Measurements from ENCODE around the gene GRB2.
"Not testable (repeated sequence)": the region's sequence is repeated elsewhere in the genome, so short reads cannot be mapped to it uniquely, and the experiment has no call there.

Gene GRB2

DNA sequence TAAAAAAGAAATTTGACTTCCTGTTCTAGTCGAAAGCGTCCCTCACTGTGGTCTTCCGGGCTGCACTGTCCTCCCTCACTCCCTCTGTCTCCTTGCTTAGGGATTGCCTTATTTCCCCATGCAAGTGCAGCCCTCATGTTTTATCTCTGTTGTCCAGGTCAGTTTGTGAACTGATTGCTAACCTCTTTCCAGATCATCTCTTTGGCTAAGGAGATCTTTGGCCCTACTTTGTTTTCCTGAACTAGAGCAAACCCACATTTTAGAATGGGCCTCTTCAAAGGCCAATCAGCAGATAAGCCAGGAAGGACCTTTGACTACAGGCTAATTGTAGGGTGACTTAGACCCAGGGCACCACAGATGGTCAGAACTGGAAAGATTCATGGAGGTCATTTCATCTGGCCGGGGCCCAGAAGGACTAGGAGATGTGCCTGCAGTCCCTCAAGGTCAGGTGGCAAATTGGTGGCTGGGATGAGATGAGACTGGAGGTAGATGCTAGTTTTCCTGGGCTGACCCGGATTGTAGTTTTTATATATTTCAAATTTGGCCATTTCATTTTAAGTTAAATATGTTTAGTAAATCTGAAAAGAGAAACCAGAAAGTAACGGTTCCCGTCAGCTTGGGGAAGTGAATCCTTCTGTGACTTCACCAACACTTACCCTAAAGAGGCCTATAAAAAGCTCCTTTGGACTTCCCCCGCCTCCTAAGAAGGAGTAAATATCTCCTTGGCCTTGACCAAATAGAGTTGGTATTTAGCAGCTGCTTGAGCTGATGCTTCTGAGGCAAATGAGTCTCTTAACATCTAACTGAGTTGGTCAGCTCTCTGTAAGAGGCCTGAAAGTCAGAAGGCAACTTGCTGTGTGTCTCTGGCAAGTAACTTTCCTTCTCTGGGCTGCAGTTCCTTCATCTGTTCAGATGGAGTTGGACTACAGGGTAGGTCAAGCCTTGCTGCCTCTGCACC, 110.0 kb downstream of the GRB2 start:
- Histone ChIP-seq H3K4me3 (ENCODE audit: low read depth in 1 of 5, low read length in 5 of 5) (no peak overlapping the region), H3K36me3 (ENCODE audit: control insufficient read depth in 5 of 5, insufficient read depth in 5 of 5, low read length in 5 of 5) (no peaks in the 10 kb centered on the region), H3K4me1 (ENCODE audit: control insufficient read depth in 5 of 5, insufficient read depth in 5 of 5, low read length in 5 of 5) (peaks cover 0 to 8% (median under 1%) of the 10 kb centered on the region in 5 donors), H3K27ac (ENCODE audit: low read depth, low read length) (no peak overlapping the region), H3K9ac (ENCODE audit: low read length in 5 of 5) (peak overlapping the region in 1 of 5 donors; percentile 45), H3K9me3 (ENCODE audit: control insufficient read depth in 5 of 5, low read length in 5 of 5) (no peaks in the 10 kb centered on the region), H3K27me3 (ENCODE audit: control insufficient read depth in 5 of 5, insufficient read depth in 4 of 5, low read length in 5 of 5) (no peaks in the 10 kb centered on the region)

DNA sequence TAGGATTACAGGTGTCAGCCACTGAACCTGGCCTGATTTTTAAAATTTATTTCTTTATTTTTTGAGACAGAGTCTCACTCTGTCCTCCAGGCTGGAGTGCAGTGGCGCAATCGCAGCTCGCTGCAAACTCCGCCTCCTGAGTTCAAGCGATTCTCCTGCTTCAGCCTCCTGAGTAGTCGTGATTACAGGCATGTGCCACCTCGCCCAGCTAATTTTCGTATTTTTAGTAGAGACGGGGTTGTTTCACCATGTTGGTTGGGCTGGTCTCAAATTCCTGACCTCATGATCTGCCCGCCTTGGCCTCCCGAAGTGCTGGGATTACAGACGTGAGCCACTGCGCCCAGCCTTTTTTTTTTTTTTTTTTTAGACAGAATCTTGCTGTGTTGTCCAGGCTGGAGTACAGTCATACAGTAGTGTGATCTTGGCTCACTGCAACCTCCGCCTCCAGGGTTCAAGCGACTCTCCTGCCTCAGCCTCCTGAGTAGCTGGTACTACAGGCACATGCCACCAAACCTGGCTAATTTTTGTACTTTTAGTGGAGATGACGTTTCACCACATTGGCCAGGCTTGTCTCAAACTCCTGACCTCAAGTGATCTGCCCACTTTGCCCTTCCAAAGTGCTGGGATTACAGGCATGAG, 112.5 kb downstream of the GRB2 start:
- not testable (repeated sequence) for H3K36me3 ChIP-seq (ENCODE audit: control insufficient read depth in 5 of 5, insufficient read depth in 5 of 5, low read length in 5 of 5); H3K27me3 ChIP-seq (ENCODE audit: control insufficient read depth in 5 of 5, insufficient read depth in 4 of 5, low read length in 5 of 5); H3K27ac ChIP-seq (ENCODE audit: low read depth, low read length); H3K9me3 ChIP-seq (ENCODE audit: control insufficient read depth in 5 of 5, low read length in 5 of 5); H3K4me3 ChIP-seq (ENCODE audit: low read depth in 1 of 5, low read length in 5 of 5)
- peak overlapping the region in 1 of 5 donors; percentile 21 for H3K9ac ChIP-seq (ENCODE audit: low read length in 5 of 5)
- H3K4me1 ChIP-seq (ENCODE audit: control insufficient read depth in 5 of 5, insufficient read depth in 5 of 5, low read length in 5 of 5) = peaks cover 0 to 23% (median 16%) of the 10 kb centered on the region in 5 donors

DNA sequence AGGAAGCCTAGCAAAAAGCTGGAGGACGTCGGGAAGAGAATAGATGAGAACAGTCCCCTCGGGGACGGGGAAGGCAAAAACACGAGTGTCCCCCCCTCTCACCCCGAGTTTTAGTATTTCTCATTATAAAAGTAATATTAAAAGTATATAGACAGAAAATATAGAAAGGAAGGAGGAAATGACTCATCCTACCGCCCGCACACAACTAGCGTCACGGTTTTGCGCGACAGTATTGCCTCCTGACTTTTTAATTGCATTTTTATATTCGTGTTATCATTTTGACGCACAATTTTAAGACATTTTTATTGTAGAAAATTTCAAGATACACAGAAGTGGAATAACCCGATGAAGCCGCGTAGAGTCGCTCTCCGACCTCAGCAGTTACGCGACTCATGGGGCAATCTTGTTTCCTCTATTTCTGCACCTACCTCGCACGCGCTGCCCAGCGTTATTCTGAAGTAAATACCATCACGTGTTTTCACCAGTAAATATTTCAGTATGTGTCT, 115.6 kb downstream of the GRB2 start:
- Histone ChIP-seq H3K4me3 (ENCODE audit: low read depth in 1 of 5, low read length in 5 of 5) (peak overlapping the region; percentile 67 to 95 (median 93)), H3K27ac (ENCODE audit: low read depth, low read length) (peak overlapping the region; percentile 96), H3K4me1 (ENCODE audit: control insufficient read depth in 5 of 5, insufficient read depth in 5 of 5, low read length in 5 of 5) (peaks cover 0 to 16% (median 16%) of the 10 kb centered on the region in 5 donors), H3K9me3 (ENCODE audit: control insufficient read depth in 5 of 5, low read length in 5 of 5) (no peaks in the 10 kb centered on the region), H3K36me3 (ENCODE audit: control insufficient read depth in 5 of 5, insufficient read depth in 5 of 5, low read length in 5 of 5) (peaks cover 0 to 15% (median 12%) of the 10 kb centered on the region in 5 donors), H3K9ac (ENCODE audit: low read length in 5 of 5) (peak overlapping the region; percentile 75 to 94 (median 81)), H3K27me3 (ENCODE audit: control insufficient read depth in 5 of 5, insufficient read depth in 4 of 5, low read length in 5 of 5) (no peaks in the 10 kb centered on the region)

DNA sequence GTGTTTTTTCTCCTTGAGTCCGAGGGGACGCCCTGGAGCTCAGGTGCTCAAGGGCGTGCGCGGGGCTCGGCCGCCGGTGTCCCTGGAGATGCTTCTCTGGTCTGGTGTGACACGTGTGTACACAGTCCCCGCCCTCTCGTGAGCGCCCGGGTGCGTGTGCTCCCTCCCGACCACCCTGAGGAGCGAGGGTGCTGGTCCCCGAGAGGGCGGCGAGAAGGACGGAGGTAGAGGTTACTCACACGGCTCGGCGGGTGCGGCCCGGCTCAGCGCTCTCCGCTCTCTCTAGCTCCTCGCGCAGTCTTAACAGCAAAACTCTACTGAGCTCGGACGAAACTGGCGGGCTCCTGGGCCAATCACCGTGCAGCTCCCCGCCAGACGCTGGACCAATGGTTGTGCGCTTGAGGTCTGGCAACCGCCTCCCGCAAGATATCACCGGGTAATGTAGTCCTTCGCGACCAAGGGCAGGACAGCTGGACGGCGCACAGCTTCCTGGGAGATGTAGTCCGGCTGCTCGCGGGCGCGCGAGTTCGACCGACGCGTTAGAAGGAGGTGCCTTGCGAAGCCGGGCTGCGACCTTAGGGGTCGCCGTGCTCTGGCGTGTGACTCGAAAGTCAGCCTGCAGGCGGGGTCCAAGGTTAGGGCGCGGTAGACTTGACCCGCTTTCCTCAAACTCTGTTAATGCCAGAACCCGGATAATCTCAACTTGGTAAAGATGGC, 116.2 kb downstream of the GRB2 start, which contains the start of gene SLC25A19:
SLC25A19 (minus strand) TSS at position 319 of the 717 bp plus-strand sequence. CDS start 2,669 bp downstream, outside the sequence.
- no peaks in the 10 kb centered on the region for H3K9me3 ChIP-seq (ENCODE audit: control insufficient read depth in 5 of 5, low read length in 5 of 5)
- peak within 1 kb of the TSS; percentile 75 to 94 (median 90) for H3K9ac ChIP-seq (ENCODE audit: low read length in 5 of 5)
- H3K4me1 ChIP-seq (ENCODE audit: control insufficient read depth in 5 of 5, insufficient read depth in 5 of 5, low read length in 5 of 5) = peaks cover 0 to 16% (median 16%) of the 10 kb centered on the region in 5 donors
- no peaks in the 10 kb centered on the region for H3K27me3 ChIP-seq (ENCODE audit: control insufficient read depth in 5 of 5, insufficient read depth in 4 of 5, low read length in 5 of 5)
- peak within 1 kb of the TSS; percentile 67 to 95 (median 93) for H3K4me3 ChIP-seq (ENCODE audit: low read depth in 1 of 5, low read length in 5 of 5)
- peaks cover 0 to 19% (median 12%) of the 10 kb centered on the region in 5 donors for H3K36me3 ChIP-seq (ENCODE audit: control insufficient read depth in 5 of 5, insufficient read depth in 5 of 5, low read length in 5 of 5)
- H3K27ac ChIP-seq (ENCODE audit: low read depth, low read length) = peak within 1 kb of the TSS; percentile 96

DNA sequence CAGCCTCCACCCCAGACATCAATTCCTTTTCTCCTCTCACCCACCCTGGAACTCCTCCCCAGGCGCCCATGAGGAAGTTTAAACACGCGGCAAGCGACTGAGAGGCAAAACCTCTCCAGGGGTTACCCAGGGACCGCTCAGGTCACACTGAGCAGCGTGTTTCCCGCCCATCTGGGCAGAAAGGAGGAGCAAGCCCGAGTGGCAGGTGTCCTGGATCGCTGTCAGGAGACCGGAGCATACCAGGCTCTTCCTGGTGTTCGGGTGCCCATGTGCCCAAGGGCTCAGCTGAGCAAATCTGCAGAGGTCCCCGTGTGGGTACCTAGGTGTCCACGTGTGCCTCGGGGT, 116.7 kb downstream of the GRB2 start:
- H3K4me3 ChIP-seq (ENCODE audit: low read depth in 1 of 5, low read length in 5 of 5) = peak overlapping the region; percentile 67 to 95 (median 93)
- H3K4me1 ChIP-seq (ENCODE audit: control insufficient read depth in 5 of 5, insufficient read depth in 5 of 5, low read length in 5 of 5) = peaks cover 0 to 16% (median 16%) of the 10 kb centered on the region in 5 donors

DNA sequence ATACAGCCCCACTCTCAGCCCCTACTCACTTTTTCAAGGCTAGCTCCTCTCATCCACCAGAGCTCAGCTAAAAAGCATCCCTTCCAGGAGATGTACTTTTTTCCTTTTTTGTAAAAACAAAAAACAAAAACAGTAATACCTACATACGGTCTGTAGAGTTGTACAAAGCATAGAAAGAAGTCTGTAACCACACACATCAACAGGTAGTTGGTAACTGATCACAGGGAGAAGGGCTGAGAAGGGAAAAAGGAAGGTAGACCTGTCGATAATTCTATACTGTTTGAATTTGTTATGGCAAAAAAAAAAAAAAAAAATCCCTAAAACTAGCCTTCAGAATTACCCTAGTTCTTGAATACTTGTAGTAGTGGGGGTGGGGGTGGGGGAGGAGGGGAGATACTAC, 117.1 kb downstream of the GRB2 start:
- Histone ChIP-seq H3K9ac (ENCODE audit: low read length in 5 of 5) (peak overlapping the region in 1 of 5 donors; percentile 4), H3K27ac (ENCODE audit: low read depth, low read length) (no peak overlapping the region)

More for the DNA sequence above, 116.7 kb downstream of the GRB2 start:
- H3K27ac ChIP-seq (ENCODE audit: low read depth, low read length) = peak overlapping the region; percentile 96
- peaks cover 0 to 19% (median 12%) of the 10 kb centered on the region in 5 donors for H3K36me3 ChIP-seq (ENCODE audit: control insufficient read depth in 5 of 5, insufficient read depth in 5 of 5, low read length in 5 of 5)
- peak overlapping the region; percentile 52 to 92 (median 87) for H3K9ac ChIP-seq (ENCODE audit: low read length in 5 of 5)
- no peaks in the 10 kb centered on the region for H3K9me3 ChIP-seq (ENCODE audit: control insufficient read depth in 5 of 5, low read length in 5 of 5)
- H3K27me3 ChIP-seq (ENCODE audit: control insufficient read depth in 5 of 5, insufficient read depth in 4 of 5, low read length in 5 of 5) = no peaks in the 10 kb centered on the region

DNA sequence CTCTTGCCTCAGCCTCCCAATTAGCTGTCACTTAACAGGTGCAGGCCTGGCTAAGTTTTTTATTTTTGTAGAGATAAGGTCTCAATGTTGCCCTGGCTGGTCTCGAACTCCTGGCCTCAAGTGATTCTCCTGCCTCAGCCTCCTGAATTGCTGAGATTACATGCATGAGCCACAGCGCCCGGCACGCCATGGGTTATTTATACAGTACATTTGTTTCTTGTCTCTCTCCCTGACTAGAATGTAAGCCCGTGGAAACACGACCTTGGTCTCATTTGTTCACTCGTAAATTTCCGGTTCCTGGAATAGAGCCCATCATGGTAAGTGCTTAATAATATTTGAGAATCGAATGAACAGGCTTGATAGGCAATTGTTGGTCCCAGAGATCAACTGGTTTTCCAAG, 118.3 kb downstream of the GRB2 start:
- no peak overlapping the region for H3K27ac ChIP-seq (ENCODE audit: low read depth, low read length)

More for the DNA sequence above, 117.1 kb downstream of the GRB2 start:
- Histone ChIP-seq H3K4me1 (ENCODE audit: control insufficient read depth in 5 of 5, insufficient read depth in 5 of 5, low read length in 5 of 5) (peaks cover 0 to 16% (median 16%) of the 10 kb centered on the region in 5 donors), H3K4me3 (ENCODE audit: low read depth in 1 of 5, low read length in 5 of 5) (peak overlapping the region; percentile 67 to 95 (median 93)), H3K9me3 (ENCODE audit: control insufficient read depth in 5 of 5, low read length in 5 of 5) (no peaks in the 10 kb centered on the region), H3K36me3 (ENCODE audit: control insufficient read depth in 5 of 5, insufficient read depth in 5 of 5, low read length in 5 of 5) (peaks cover 0 to 23% (median 12%) of the 10 kb centered on the region in 5 donors), H3K27me3 (ENCODE audit: control insufficient read depth in 5 of 5, insufficient read depth in 4 of 5, low read length in 5 of 5) (no peaks in the 10 kb centered on the region)

DNA sequence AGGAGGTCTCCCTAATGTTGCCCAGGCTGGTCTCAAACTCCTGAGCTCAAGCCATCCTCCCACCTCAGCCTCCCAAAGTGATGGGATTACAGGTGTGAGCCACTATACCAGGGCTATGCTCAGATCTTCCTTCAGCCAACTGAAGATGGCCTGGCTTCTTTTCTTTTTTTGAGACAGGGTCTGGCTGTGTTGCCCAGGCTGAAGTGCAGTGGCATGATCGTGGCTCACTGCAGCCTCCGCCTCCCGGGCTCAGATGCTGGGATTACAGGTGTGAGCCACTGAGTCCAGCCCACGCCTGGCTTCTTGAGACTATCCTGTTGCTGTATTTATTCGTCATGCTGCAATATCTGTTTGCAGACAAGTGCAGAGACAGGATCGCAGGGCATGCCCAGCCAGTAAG, 120.4 kb downstream of the GRB2 start:
- H3K9me3 ChIP-seq (ENCODE audit: control insufficient read depth in 5 of 5, low read length in 5 of 5) = no peaks in the 10 kb centered on the region
- H3K4me1 ChIP-seq (ENCODE audit: control insufficient read depth in 5 of 5, insufficient read depth in 5 of 5, low read length in 5 of 5) = peaks cover 0 to 12% (median 11%) of the 10 kb centered on the region in 5 donors
- H3K27ac ChIP-seq (ENCODE audit: low read depth, low read length) = no peak overlapping the region
- H3K27me3 ChIP-seq (ENCODE audit: control insufficient read depth in 5 of 5, insufficient read depth in 4 of 5, low read length in 5 of 5) = no peaks in the 10 kb centered on the region
- H3K36me3 ChIP-seq (ENCODE audit: control insufficient read depth in 5 of 5, insufficient read depth in 5 of 5, low read length in 5 of 5) = peaks cover 0 to 35% (median 18%) of the 10 kb centered on the region in 5 donors
- no peak overlapping the region for H3K4me3 ChIP-seq (ENCODE audit: low read depth in 1 of 5, low read length in 5 of 5)
- H3K9ac ChIP-seq (ENCODE audit: low read length in 5 of 5) = no peak overlapping the region

More for the DNA sequence above, 118.3 kb downstream of the GRB2 start:
- Histone ChIP-seq H3K27me3 (ENCODE audit: control insufficient read depth in 5 of 5, insufficient read depth in 4 of 5, low read length in 5 of 5) (no peaks in the 10 kb centered on the region), H3K36me3 (ENCODE audit: control insufficient read depth in 5 of 5, insufficient read depth in 5 of 5, low read length in 5 of 5) (peaks cover 0 to 26% (median 12%) of the 10 kb centered on the region in 5 donors), H3K9me3 (ENCODE audit: control insufficient read depth in 5 of 5, low read length in 5 of 5) (no peaks in the 10 kb centered on the region), H3K9ac (ENCODE audit: low read length in 5 of 5) (no peak overlapping the region), H3K4me3 (ENCODE audit: low read depth in 1 of 5, low read length in 5 of 5) (no peak overlapping the region), H3K4me1 (ENCODE audit: control insufficient read depth in 5 of 5, insufficient read depth in 5 of 5, low read length in 5 of 5) (peaks cover 0 to 16% (median 16%) of the 10 kb centered on the region in 5 donors)

DNA sequence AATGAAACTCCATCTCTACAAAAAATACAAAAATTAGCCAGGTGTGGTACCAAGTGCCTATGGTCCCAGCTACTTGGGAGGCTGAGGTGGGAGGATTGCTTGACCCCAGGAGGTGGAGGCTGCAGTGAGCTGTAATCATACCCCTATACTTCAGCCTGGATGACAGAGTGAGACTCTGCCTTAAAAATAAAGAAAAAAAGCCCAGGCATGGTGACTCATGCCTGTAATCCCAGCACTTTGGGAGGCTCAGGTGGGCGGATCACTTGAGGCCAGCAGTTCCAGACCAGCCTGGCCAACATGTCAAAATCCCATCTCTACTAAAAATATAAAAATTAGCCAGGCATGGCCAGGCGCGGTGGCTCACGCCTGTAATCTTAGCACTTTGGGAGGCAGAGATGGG, 125.3 kb downstream of the GRB2 start:
- not testable (repeated sequence) for H3K27me3 ChIP-seq (ENCODE audit: control insufficient read depth in 5 of 5, insufficient read depth in 4 of 5, low read length in 5 of 5); H3K27ac ChIP-seq (ENCODE audit: low read depth, low read length); H3K4me1 ChIP-seq (ENCODE audit: control insufficient read depth in 5 of 5, insufficient read depth in 5 of 5, low read length in 5 of 5); H3K9ac ChIP-seq (ENCODE audit: low read length in 5 of 5); H3K4me3 ChIP-seq (ENCODE audit: low read depth in 1 of 5, low read length in 5 of 5); H3K9me3 ChIP-seq (ENCODE audit: control insufficient read depth in 5 of 5, low read length in 5 of 5)
- H3K36me3 ChIP-seq (ENCODE audit: control insufficient read depth in 5 of 5, insufficient read depth in 5 of 5, low read length in 5 of 5) = peaks cover 0 to 39% (median 13%) of the 10 kb centered on the region in 5 donors
